CD4-positive, alpha-beta T cell (primary cell): ENCODE measurements around the gene RGS12. TPM values are rescaled to one million over a fixed set of nuclear protein-coding genes. Genes with fewer than 3 reads are reported as not detected.
A peak's percentile ranks its signal among the peaks of the same experiment; 100 is the strongest.

Experiments used
- ATAC-seq: fragments of 200-7000 bp; cut with Tn5 transposase; one replicate; pipeline ENCODE4 v1.10.0; 2022; ENCODE audit warnings: mild to moderate bottlenecking; ENCODE audit not compliant: poor library complexity
- CTCF ChIA-PET: fragments of 350-600 bp; sonication (Branson Sonifier 250); formaldehyde crosslinking; loops from one replicate; lab custom pipeline; 2021; ENCODE audit warnings: antibody characterized with exemption, inconsistent platforms; lab: Charles Lee
- POLR2A ChIA-PET: fragments of 350-600 bp; sonication (Branson Sonifier 250); formaldehyde crosslinking; loops from one replicate; lab custom pipeline; 2021; ENCODE audit warnings: antibody characterized with exemption, inconsistent platforms; lab: Charles Lee
- DNase-seq, 14 experiments: peaks; one replicate each; pipeline ENCODE4 v3.0.0-alpha.2; 2013 to 2020; ENCODE audit warnings: mixed read lengths in 2 of 14
- H3K27ac ChIP-seq, 2 donors: one replicate each; pipeline versions ENCODE4 v1.5.1 to v1.7.0; 2013; ENCODE audit warnings: low read length in 2 of 2, low read depth in 1 of 2, mild to moderate bottlenecking in 1 of 2
- H3K27me3 ChIP-seq, 2 experiments: 1 replicate in 1 of 2; 2 replicates in 1 of 2; pipeline versions ENCODE4 v1.6.1 to v1.7.0; 2013; ENCODE audit warnings: low read length in 2 of 2, control low read depth in 1 of 2, mild to moderate bottlenecking in 1 of 2, moderate library complexity in 1 of 2; ENCODE audit not compliant: insufficient read depth in 2 of 2, control insufficient read depth in 1 of 2
- H3K36me3 ChIP-seq: one replicate; pipeline ENCODE4 v1.6.1; 2013; ENCODE audit warnings: low read length, control low read depth; ENCODE audit not compliant: insufficient read depth
- H3K4me1 ChIP-seq: one replicate; pipeline ENCODE4 v1.6.1; 2013; ENCODE audit warnings: low read length, control low read depth; ENCODE audit not compliant: insufficient read depth
- H3K4me3 ChIP-seq: one replicate; pipeline ENCODE4 v1.5.1; 2013; ENCODE audit warnings: mild to moderate bottlenecking, low read length, moderate library complexity
- H3K9me3 ChIP-seq, 2 experiments: 1 replicate in 1 of 2; 2 replicates in 1 of 2; pipeline versions ENCODE4 v1.6.1 to v1.7.0; 2013; ENCODE audit warnings: low read length in 2 of 2, mild to moderate bottlenecking in 2 of 2, control low read depth in 1 of 2, moderate library complexity in 1 of 2; ENCODE audit not compliant: control insufficient read depth in 1 of 2, insufficient read depth in 1 of 2
- H3K27ac Mint-ChIP-seq: one replicate; pipeline ENCODE4 v1.8.0; 2020; ENCODE audit warnings: mixed read lengths
- H3K27me3 Mint-ChIP-seq: one replicate; pipeline ENCODE4 v1.8.0; 2021; ENCODE audit warnings: mixed read lengths
- H3K36me3 Mint-ChIP-seq: one replicate; pipeline ENCODE4 v1.8.0; 2021; ENCODE audit warnings: low read depth, mixed read lengths
- H3K4me1 Mint-ChIP-seq: one replicate; pipeline ENCODE4 v1.8.0; 2021; ENCODE audit warnings: low read depth, mixed read lengths
- H3K4me3 Mint-ChIP-seq: one replicate; pipeline ENCODE4 v1.8.0; 2020; ENCODE audit warnings: mild to moderate bottlenecking, mixed read lengths
- H3K9me3 Mint-ChIP-seq: one replicate; pipeline ENCODE4 v1.8.0; 2020; ENCODE audit warnings: mixed read lengths
- intact Hi-C, 2 experiments: fragments of 100-400 bp; cut with DNase I in 1 of 2; cut with micrococcal nuclease in 1 of 2; formaldehyde crosslinking; loops; one replicate each; pipeline versions ENCODE4 v1.15.1 to v1.9.0; 2023 to 2025; cut with DNase I, micrococcal nuclease
- polyA plus RNA-seq, 2 donors: library from polyadenylated mRNA; unstranded; fragments of 120-200 nt; gene quantifications; one replicate each; pipeline ENCODE4 v1.2.1, GENCODE V29; 2013
- total RNA-seq, 174 experiments: library from RNA in 2 of 174; stranded (reverse) in 2 of 174; gene quantifications; one replicate each; pipeline ENCODE4 v1.2.3 and lab custom pipeline; 2021 to 2026
- TF ChIP-seq, protein P1 (sequence below): fragments of 200-600 bp; IDR thresholded peaks from one replicate; pipeline ENCODE4 v1.8.0; 2022; ENCODE audit warnings: antibody characterized with exemption, mild to moderate bottlenecking

Gene RGS12, protein sequence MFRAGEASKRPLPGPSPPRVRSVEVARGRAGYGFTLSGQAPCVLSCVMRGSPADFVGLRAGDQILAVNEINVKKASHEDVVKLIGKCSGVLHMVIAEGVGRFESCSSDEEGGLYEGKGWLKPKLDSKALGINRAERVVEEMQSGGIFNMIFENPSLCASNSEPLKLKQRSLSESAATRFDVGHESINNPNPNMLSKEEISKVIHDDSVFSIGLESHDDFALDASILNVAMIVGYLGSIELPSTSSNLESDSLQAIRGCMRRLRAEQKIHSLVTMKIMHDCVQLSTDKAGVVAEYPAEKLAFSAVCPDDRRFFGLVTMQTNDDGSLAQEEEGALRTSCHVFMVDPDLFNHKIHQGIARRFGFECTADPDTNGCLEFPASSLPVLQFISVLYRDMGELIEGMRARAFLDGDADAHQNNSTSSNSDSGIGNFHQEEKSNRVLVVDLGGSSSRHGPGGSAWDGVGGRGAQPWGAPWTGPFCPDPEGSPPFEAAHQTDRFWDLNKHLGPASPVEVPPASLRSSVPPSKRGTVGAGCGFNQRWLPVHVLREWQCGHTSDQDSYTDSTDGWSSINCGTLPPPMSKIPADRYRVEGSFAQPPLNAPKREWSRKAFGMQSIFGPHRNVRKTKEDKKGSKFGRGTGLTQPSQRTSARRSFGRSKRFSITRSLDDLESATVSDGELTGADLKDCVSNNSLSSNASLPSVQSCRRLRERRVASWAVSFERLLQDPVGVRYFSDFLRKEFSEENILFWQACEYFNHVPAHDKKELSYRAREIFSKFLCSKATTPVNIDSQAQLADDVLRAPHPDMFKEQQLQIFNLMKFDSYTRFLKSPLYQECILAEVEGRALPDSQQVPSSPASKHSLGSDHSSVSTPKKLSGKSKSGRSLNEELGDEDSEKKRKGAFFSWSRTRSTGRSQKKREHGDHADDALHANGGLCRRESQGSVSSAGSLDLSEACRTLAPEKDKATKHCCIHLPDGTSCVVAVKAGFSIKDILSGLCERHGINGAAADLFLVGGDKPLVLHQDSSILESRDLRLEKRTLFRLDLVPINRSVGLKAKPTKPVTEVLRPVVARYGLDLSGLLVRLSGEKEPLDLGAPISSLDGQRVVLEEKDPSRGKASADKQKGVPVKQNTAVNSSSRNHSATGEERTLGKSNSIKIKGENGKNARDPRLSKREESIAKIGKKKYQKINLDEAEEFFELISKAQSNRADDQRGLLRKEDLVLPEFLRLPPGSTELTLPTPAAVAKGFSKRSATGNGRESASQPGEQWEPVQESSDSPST (N-terminal part only)
- total RNA-seq (10 to 100 TPM; 14.1 to 16.9 TPM), total RNA-seq (lab: John Stamatoyannopoulos, UW) (2.4 to 22.8 (median 9.2) reads per million in 172 experiments)
- 6.6 TPM for polyA plus RNA-seq (2013, experiment 1 of 2)
- 6.2 TPM for polyA plus RNA-seq (2013, experiment 2 of 2)

DNA sequence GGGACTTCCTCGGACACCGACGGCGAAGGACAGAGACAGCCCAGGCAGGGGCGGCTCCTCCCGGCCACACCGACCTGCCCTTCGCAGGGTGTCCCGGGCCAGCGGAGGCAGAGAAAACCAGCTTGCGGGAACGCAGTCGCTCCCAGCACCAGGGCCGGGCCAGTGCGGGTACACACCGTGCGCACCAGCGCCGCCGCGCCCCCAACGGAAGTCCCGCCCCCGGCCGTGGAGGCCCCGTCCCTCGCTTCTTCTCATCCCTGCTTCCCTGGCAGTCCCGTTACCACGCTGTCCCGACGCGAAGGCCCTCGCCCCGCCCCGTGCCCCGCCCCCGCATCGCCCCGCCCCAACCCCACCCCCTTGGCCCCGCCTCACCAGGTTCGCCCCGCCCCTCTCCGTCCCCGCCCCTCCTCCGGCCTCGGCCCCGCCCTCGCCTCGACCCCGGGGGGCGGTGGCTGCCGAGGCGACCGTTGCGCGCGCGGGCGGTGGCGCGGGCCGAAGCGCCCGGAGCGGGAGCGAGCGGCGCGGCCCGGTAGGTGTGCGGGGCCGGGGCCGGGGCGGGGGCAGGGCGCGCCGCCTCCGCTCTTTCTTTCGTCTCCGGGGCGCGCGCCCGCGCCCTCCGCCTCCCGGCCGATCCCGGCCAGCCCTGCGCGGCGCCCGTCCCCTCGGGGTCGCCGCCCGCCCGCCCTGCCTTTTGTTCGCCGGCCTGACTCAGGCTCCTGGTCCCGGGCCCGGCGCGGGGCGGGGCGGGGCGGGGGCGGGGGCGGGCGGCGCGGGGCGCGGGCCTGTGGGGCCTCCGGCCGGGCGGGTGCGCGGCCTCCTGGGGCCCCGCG, at the start of gene RGS12:
Gene RGS12 (plus strand): TSS at position 451 of the 830 bp plus-strand sequence. CDS start 23,150 bp downstream, outside the sequence.
- intact Hi-C loops = loop anchor here (1.0 to 10.0 kb wide), 5 partner anchors 10 to 662 kb away; partner anchors contain the start of genes GRK4 (in 1 of the 2), HTT (in 1 of the 2), HTT-AS (in 1 of the 2) and NOP14 (in 1 of the 2)
- Histone ChIP-seq H3K27me3 (peaks cover 0 to 8% of the 10 kb centered on the region in 2 experiments), H3K36me3 (no peaks in the 10 kb centered on the region), H3K9me3 (peaks cover 0 to 8% of the 10 kb centered on the region in 2 experiments), H3K4me1 (peaks cover 29% of the 10 kb centered on the region), H3K4me3 (peak within 1 kb of the TSS; percentile 79), H3K27ac (no peak within 1 kb of the TSS)
- CTCF ChIA-PET = interaction anchor here (1.1 kb wide), 1 partner anchor 10 kb away, joined by 3 read pairs; no protein-coding TSS in a partner anchor
- TF ChIP-seq, protein P1, sequence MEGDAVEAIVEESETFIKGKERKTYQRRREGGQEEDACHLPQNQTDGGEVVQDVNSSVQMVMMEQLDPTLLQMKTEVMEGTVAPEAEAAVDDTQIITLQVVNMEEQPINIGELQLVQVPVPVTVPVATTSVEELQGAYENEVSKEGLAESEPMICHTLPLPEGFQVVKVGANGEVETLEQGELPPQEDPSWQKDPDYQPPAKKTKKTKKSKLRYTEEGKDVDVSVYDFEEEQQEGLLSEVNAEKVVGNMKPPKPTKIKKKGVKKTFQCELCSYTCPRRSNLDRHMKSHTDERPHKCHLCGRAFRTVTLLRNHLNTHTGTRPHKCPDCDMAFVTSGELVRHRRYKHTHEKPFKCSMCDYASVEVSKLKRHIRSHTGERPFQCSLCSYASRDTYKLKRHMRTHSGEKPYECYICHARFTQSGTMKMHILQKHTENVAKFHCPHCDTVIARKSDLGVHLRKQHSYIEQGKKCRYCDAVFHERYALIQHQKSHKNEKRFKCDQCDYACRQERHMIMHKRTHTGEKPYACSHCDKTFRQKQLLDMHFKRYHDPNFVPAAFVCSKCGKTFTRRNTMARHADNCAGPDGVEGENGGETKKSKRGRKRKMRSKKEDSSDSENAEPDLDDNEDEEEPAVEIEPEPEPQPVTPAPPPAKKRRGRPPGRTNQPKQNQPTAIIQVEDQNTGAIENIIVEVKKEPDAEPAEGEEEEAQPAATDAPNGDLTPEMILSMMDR = no peak
- no peaks in the 10 kb centered on the region for H3K9me3 Mint-ChIP-seq
- H3K4me3 Mint-ChIP-seq = peak within 1 kb of the TSS; percentile 95
- DNase-seq (peak; percentile 71 to 92 (median 82)), ATAC-seq (peak; percentile 85)
- H3K27me3 Mint-ChIP-seq = peaks cover 10% of the 10 kb centered on the region
- H3K27ac Mint-ChIP-seq = peak within 1 kb of the TSS; percentile 78
- H3K36me3 Mint-ChIP-seq = peaks cover 5% of the 10 kb centered on the region
- peaks cover 51% of the 10 kb centered on the region for H3K4me1 Mint-ChIP-seq
- POLR2A ChIA-PET = interaction anchor here (0.7 to 1.3 kb wide), 4 partner anchors 10 to 96 kb away, joined by 3 to 7 read pairs (median 3); no protein-coding TSS in a partner anchor

DNA sequence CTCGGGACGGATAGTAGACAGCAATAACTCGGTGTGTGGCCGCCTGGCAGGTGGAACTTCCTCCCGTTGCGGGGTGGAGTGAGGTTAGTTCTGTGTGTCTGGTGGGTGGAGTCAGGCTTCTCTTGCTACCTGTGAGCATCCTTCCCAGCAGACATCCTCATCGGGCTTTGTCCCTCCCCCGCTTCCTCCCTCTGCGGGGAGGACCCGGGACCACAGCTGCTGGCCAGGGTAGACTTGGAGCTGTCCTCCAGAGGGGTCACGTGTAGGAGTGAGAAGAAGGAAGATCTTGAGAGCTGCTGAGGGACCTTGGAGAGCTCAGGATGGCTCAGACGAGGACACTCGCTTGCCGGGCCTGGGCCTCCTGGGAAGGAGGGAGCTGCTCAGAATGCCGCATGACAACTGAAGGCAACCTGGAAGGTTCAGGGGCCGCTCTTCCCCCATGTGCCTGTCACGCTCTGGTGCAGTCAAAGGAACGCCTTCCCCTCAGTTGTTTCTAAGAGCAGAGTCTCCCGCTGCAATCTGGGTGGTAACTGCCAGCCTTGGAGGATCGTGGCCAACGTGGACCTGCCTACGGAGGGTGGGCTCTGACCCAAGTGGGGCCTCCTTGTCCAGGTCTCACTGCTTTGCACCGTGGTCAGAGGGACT, 49.6 kb upstream of the RGS12 start:
- Histone ChIP-seq H3K36me3 (peaks cover 22% of the 10 kb centered on the region), H3K27ac (no peak overlapping the region), H3K4me3 (no peak overlapping the region), H3K4me1 (peaks cover 9% of the 10 kb centered on the region), H3K9me3 (no peaks in the 10 kb centered on the region), H3K27me3 (no peaks in the 10 kb centered on the region)
- Mint-ChIP-seq H3K27me3 (no peaks in the 10 kb centered on the region), H3K4me3 (no peak overlapping the region), H3K27ac (peak overlapping the region; percentile 51), H3K36me3 (peaks cover 28% of the 10 kb centered on the region), H3K9me3 (no peaks in the 10 kb centered on the region), H3K4me1 (peaks cover 18% of the 10 kb centered on the region)
- intact Hi-C loops = no loop called here
- ATAC-seq (peak; percentile 68), DNase-seq (peak in 5 of 14 experiments; percentile 10 to 44 (median 13))
- TF ChIP-seq, protein P1 = no peak
- ChIA-PET POLR2A (no interaction called here), CTCF (no interaction called here)
